GM18868 (cell line): Measurements from ENCODE around the gene HELZ.

Source experiments
- ATAC-seq: cut with Tn5 transposase; IDR thresholded peaks from one replicate; pipeline ENCODE4 v1.9.1; 2021; ENCODE audit warnings: mild to moderate bottlenecking, moderate library complexity; ENCODE audit not compliant: unreplicated experiment

Gene HELZ

GRCh38 chr17:67238991-67239390 lies 6.0 kb downstream of the HELZ start:
- ATAC-seq: no peak

GRCh38 chr17:67232441-67232840 lies 12.6 kb downstream of the HELZ start:
- no peak for ATAC-seq

GRCh38 chr17:67229109-67229955 lies 15.7 kb downstream of the HELZ start:
- ATAC-seq: no peak

GRCh38 chr17:67227488-67227887 lies 17.5 kb downstream of the HELZ start:
- ATAC-seq: no peak

- ATAC-seq: no peak
These were observed 19.7 kb downstream of the HELZ start for GRCh38 chr17:67225316-67225715.

GRCh38 chr17:67224736-67225135 lies 20.3 kb downstream of the HELZ start:
- no peak for ATAC-seq

GRCh38 chr17:67223924-67224323 lies 21.1 kb downstream of the HELZ start:
- ATAC-seq: no peak

- no peak for ATAC-seq
These were observed 23.7 kb downstream of the HELZ start for GRCh38 chr17:67221062-67221998.

GRCh38 chr17:67218385-67218950 lies 26.5 kb downstream of the HELZ start:
- ATAC-seq: no peak

- no peak for ATAC-seq
These were observed 27.6 kb downstream of the HELZ start for GRCh38 chr17:67217446-67217845.

GRCh38 chr17:67216578-67217320 lies 28.2 kb downstream of the HELZ start:
- ATAC-seq: no peak

- no peak for ATAC-seq
These were observed 29.0 kb downstream of the HELZ start for GRCh38 chr17:67215991-67216421.

- no peak for ATAC-seq
These were observed 32.1 kb downstream of the HELZ start for GRCh38 chr17:67212714-67213417.

- ATAC-seq: no peak
These were observed 32.8 kb downstream of the HELZ start for GRCh38 chr17:67212231-67212630.

GRCh38 chr17:67211742-67212141 lies 33.3 kb downstream of the HELZ start:
- ATAC-seq: no peak

- ATAC-seq: no peak
These were observed 34.1 kb downstream of the HELZ start for GRCh38 chr17:67210915-67211314.

GRCh38 chr17:67208232-67208631 lies 36.8 kb downstream of the HELZ start:
- ATAC-seq: no peak

- no peak for ATAC-seq
These were observed 41.2 kb downstream of the HELZ start for GRCh38 chr17:67203818-67204217.

GRCh38 chr17:67202503-67202902 lies 42.5 kb downstream of the HELZ start:
- ATAC-seq: no peak

GRCh38 chr17:67200727-67201301 lies 44.2 kb downstream of the HELZ start:
- ATAC-seq: no peak
